NCI-H748 (cell line): ENCODE results near the gene IFITM2.
"Not testable (repeated sequence)": the region's sequence is repeated elsewhere in the genome, so short reads cannot be mapped to it uniquely, and the experiment has no call there.

Experiments used
- DNase-seq: peaks from one replicate; lab custom pipeline; 2025; ENCODE audit not compliant: unreplicated experiment; lab: John Stamatoyannopoulos, UW

The IFITM2 gene

DNA sequence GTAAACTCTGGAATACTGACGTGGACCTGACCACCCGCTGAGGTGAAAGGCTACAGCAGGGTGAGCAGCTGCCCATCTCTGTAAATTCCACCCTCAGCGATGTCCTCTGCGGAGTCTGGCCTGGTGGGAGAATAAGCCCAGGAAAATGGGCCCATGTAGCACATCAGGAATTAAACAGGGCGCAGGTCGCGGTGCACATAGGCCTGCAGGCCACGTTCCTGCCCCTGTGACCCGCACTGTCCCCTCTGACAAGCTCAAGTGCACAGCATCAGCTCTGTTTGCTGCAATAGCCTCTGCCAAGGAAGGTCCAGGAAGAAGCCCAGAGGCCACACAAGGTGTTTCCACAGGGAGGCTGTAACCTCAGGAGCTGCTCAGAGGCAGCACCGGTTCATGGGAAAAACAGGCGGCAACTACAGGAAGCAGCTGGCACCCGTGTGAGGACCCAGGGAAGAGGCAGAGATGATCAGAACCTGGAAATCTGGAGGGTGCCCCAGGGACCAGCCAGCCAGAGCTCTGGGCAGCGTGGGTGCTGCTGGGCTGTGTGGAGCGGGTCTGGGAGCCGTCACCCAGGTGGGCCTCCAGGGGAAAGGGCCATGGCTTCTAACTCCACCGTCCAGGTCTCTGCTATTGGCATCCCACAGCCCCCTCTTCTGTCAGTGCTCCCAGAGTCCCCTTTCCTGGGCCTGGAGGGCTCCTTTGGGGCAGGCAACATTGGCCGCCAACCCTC is 808 bp upstream of the IFITM2 start:
- DNase-seq = no peak

DNA sequence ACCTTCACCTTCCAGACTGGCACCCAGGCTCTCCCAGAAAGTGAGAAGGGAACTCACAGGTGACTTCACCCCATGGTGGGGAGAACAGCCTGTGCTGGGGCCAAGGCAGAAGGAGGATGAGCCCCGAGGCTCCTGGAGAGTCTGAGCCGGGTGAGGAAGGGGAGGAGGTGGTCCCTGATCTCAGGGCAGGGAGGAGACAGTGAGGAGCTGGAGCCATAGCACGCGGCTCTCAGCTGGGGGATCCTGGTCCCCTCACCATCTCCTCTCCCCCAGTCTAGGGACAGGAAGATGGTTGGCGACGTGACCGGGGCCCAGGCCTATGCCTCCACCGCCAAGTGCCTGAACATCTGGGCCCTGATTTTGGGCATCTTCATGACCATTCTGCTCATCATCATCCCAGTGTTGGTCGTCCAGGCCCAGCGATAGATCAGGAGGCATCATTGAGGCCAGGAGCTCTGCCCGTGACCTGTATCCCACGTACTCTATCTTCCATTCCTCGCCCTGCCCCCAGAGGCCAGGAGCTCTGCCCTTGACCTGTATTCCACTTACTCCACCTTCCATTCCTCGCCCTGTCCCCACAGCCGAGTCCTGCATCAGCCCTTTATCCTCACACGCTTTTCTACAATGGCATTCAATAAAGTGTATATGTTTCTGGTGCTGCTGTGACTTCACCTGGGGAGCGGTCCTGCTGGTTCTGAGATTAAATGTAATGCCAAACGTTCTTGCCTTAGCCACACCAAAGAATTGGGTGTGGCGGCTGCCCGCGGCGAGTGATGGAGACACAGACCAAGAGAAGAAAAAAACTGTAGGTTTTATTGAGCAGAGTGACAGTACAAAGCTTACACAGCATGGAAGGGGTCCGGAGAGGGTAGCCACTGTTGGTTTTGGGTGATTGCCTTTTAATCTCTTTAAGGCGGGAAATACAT is 1.4 kb downstream of the IFITM2 start:
- not testable (repeated sequence) for DNase-seq

DNA sequence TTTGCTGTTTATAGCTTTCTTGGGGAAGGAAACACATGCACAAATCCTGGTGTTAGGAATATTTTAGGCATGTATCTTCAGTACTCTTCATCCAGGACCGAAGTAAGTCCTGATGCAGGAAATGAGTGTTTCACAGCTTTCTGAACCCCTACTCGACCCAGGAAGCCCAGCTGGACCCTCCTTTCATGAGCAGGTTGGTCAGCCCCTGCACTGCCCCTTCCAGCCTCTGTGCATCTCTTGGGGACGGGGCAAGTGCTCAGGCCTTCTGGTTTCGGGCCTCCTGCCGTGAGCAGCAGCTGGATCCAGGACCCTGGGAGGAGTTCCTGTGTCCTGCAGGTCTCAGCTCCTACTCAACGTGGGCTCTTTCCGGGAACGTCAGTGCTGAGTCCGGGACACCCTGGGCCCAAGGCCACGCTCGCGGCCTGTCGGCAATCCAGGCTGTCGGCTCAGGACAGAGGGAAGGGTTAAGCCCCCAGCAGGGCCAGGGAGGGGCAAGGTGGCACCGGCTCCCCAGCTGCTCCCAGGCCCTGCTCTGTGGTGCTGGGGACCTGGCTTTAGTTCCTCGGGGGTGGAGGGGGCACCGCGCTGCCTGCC is 2.5 kb downstream of the IFITM2 start:
- not testable (repeated sequence) for DNase-seq

DNA sequence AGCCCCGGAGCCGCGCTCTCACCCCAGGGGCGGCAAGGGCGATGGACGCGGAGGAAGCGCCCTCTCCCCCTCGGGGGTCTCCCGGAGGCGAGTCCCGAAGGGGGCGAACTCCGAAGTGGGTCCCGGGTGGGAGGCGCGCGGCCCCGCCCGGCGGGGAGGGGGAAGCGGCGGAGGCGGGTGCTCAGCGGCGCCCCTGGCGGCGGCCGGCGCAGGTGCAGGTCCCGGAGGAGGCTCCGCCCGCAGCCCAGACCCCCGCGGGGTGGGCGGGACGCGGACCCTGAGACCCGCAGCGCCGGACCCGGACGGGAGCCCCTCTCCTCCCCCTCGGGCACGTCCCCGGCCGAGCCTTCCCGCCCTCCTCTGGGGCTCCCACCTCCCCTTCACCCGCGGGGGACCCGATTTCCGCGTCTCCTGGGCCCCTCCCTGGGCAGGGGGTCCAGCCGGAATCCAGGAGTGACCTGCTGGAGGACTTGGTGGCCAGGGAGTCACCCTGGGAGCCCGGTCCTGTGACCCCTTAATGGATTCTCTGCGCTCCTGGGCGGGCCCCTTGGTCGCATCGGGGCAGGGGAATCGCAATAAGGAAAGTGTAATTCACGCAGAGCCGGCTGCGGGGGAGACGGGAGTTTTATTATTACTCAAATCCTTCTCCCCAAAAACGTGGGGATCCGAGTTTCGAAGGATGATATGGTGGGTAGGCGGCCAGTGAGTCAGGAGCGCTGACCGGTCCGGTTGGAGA is 3.6 kb downstream of the IFITM2 start:
- not testable (repeated sequence) for DNase-seq

DNA sequence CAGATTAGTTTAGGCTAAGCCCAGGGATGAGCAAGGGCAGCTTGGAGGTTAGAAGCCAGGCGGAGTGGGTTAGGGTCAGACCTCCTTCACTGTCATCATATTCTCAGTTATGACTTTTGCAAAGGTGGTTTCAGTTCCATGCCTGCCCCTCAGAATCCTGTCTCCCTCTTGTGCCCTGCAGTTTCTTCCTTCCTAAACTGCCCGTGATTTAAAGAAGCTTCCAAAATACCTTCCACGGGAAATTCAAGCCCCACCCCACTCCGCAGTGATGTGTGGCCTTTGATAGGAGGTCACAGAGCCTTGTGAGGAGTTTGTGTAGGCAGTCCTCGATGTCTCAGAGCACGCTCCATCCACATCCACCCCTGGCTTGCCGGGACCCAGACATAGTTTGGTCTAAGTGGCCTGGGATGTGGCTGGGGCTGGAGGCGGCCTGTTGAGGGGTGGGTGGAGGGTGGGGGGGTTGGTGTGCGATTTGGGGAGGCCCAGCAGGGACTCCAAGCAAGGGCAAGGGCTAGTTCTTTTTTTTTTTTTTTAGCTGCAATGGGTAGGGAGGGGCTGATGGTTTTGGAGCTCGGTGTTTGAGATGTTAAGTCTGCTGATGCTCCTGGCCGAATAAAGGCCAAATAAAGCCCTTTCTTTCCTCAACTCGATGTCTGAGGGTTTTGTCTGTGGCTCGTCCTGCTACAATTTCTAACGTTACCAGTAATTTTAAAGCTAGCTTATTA is 4.6 kb downstream of the IFITM2 start:
- no peak for DNase-seq

DNA sequence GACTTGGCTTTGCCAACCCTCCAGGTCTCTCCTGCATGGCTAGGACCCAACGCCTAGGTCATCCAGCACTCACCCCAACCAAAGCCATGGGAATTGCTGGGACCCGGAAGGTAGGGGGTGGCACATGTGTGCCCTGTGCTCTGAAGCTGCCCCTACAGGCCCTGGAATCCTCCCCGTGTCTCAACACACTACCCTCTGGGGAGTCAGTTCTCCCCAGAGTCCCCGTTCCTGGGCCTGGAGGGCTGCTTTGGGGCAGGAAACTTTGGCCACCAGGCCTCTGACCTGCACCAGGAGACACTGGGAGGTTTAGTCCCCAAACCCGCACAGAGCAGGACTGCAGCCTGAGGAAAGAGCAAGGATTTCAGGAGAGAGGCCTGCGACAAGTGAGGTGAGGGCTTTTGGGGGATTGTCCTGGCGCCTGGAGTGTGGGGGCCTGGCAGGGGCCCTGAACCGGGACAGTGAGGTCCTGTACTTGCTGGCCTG is 5.7 kb downstream of the IFITM2 start:
- DNase-seq = no peak

DNA sequence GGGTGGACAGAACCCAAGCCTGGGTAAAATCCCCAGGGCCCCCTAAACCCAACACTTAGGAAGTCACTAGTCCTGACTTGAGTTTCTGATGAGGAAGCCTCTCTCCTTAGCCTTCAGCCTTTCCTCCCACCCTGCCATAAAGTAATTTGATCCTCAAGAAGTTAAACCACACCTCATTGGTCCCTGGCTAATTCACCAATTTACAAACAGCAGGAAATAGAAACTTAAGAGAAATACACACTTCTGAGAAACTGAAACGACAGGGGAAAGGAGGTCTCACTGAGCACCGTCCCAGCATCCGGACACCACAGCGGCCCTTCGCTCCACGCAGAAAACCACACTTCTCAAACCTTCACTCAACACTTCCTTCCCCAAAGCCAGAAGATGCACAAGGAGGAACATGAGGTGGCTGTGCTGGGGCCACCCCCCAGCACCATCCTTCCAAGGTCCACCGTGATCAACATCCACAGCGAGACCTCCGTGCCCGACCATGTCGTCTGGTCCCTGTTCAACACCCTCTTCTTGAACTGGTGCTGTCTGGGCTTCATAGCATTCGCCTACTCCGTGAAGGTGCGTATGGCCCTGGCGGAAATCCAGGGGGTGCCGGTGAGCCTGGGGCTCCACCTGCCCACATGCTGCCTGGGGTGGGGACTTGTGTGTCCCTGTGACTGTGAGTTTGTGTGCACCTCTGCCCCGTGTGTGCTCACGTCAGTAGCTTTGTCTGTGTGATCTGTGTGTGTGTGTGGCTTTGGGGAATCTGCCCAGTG is 6.4 kb downstream of the IFITM2 start, which contains the start of gene IFITM1:
TSS of gene IFITM1 (plus strand) at position 254 of the 767 bp plus-strand sequence. CDS start at position 385, 131 bp downstream.
- DNase-seq = no peak

DNA sequence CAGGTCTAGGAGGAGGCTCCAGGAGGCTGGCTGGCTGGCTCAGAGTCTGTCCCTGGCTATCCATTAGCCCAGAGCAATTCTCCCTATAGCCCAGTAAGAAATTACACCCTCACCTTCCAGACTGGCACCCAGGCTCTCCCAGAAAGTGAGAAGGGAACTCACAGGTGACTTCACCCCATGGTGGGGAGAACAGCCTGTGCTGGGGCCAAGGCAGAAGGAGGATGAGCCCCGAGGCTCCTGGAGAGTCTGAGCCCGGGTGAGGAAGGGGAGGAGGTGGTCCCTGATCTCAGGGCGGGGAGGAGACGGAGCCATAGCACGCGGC is 6.9 kb downstream of the IFITM2 start:
- not testable (repeated sequence) for DNase-seq

DNA sequence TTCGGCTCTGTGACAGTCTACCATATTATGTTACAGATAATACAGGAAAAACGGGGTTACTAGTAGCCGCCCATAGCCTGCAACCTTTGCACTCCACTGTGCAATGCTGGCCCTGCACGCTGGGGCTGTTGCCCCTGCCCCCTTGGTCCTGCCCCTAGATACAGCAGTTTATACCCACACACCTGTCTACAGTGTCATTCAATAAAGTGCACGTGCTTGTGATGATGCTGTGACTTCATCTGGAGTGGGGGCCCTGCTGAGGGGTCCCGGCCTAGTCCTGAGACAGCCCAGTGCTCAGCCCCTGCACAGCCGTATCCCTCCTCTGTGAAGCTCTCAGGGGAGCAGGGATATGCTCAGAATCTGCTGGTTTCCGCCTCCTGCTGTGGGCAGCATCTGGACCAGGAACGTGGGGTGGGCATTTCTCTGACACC is 7.5 kb downstream of the IFITM2 start:
- no peak for DNase-seq

DNA sequence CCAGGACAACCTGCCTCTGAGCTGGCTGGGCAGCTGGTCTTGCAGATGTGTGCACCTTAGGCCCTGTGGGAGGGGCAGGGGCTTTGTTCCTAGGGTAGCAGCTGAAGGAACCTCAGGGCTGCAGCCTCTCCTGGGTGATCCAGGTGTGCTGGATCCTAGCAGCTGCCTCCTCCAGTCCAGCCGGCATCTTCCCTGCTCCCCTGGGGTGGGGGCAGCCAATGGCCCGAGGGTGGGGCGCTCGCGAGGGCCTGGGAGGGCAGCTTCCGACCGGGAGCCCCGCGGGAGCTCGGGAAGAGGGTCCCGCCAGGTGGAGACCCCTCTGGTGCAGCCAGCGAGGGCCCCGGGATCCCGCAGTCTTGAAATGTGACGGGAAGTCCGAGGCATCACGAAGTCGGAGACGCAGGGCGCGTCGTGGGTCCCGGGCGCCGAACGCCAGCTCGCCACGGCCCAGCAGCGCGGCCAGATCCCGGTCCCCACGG is 7.9 kb downstream of the IFITM2 start:
- DNase-seq = no peak

DNA sequence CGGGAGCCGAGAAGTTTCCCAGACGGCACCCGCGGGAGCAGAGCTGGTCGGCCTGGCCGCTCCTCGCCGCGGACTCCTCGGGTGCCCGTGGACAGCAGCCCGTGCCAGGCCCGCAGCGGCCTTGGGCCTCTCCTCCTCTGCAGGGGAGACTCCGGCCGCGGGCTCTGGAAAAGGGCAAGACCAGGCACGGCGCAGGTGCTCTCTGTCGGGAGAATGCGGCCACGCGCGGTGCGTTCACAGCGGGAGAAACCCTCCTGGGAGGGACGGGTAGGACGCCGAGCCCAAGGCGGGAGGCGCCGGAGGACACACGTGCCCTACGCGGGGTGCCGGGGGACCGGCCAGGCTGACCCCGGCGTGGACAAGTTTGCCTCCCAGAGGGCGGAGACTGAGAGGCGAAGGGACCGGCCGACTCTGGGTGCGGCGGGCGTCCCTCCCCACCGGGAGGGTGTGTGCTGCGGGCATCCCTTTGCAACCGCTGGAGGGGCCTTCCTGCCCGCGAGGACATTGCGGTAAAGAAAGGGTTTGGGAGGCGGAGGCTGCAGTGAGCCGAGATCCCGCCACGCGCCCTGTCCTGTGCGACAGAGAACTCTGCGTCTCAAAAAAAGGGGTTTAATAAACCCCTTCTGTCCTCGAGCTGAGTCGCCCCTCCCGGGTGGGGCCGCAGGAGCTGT is 8.6 kb downstream of the IFITM2 start:
- DNase-seq = no peak

DNA sequence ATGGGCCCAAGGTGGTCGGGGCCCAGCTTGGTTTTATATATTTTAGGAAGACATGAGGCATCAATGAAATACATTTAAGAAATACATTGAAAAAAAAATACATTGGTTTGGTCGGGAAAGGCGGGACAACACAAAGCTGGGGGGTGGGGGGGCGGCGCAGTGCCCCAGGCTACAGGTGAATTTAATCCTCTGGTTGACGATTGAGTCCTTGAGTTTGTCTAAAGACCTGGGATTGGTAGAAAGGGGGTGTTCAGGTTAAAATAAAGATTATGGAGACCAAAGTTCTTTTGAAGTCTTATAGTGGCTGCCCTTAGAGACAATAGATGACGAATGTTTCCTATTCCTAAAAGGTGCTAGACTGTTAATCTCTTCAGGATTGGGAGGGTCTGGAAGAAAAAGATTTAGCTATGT is 9.3 kb downstream of the IFITM2 start:
- no peak for DNase-seq

DNA sequence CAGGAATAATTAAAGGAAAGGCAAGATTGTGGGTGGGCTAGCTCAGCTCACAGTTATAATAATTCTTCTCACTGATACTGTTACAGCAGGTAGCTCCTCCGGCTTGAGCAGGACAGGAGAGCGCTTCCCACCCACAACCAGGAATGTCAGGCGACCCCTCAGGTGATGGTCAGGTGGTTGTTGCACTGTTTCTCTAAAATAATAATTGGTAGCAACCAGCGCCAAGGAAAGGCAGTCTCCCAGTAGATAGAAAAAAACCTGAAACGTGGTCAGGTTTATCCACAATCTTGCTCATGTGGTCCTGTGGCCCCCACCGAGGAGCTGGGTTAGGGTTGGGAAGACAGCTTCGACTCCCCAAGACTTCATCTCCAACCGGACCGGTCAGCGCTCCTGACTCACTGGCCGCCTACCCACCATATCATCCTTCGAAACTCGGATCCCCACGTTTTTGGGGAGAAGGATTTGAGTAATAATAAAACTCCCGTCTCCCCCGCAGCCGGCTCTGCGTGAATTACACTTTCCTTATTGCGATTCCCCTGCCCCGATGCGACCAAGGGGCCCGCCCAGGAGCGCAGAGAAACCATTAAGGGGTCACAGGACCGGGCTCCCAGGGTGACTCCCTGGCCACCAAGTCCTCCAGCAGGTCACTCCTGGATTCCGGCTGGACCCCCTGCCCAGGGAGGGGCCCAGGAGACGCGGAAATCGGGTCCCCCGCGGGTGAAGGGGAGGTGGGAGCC is 10.2 kb downstream of the IFITM2 start:
- DNase-seq = not testable (repeated sequence)

DNA sequence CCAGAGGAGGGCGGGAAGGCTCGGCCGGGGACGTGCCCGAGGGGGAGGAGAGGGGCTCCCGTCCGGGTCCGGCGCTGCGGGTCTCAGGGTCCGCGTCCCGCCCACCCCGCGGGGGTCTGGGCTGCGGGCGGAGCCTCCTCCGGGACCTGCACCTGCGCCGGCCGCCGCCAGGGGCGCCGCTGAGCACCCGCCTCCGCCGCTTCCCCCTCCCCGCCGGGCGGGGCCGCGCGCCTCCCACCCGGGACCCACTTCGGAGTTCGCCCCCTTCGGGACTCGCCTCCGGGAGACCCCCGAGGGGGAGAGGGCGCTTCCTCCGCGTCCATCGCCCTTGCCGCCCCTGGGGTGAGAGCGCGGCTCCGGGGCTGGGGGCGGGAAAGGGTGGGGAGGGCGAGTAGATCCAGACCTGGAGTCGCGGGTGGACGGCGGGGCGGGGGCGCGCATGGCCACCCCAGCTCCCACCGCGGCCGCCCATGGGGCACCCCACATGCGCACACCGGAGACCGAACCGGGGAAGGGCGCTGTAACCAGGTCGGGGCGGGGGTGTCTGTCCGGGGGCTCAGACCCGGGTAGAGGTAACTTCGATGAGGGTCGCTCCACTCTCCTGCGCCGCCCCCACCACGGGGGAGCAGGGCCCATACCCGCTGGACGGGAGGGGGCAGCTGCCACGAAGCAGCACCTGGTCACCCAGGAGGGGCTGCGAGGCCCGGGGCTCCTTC is 10.9 kb downstream of the IFITM2 start:
- not testable (repeated sequence) for DNase-seq

DNA sequence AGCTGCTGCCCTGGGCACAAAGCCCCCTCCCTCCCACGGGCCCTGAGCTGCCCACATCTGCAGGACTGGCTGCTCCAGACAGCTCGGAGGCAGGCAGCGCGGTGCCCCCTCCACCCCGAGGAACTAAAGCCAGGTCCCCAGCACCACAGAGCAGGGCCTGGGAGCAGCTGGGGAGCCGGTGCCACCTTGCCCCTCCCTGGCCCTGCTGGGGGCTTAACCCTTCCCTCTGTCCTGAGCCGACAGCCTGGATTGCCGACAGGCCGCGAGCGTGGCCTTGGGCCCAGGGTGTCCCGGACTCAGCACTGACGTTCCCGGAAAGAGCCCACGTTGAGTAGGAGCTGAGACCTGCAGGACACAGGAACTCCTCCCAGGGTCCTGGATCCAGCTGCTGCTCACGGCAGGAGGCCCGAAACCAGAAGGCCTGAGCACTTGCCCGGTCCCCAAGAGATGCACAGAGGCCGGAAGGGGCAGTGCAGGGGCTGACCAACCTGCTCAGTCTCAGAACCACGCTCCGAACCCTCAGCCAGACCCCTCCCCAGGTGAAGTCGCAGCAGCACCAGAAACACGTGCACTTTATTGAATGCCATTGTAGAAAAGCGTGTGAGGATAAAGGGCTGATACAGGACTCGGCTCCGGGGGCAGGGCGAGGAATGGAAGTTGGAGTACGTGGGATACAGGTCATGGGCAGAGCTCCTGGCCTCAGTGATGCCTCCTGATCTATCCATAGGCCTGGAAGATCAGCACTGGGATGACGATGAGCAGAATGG is 11.7 kb downstream of the IFITM2 start:
- DNase-seq = not testable (repeated sequence)

DNA sequence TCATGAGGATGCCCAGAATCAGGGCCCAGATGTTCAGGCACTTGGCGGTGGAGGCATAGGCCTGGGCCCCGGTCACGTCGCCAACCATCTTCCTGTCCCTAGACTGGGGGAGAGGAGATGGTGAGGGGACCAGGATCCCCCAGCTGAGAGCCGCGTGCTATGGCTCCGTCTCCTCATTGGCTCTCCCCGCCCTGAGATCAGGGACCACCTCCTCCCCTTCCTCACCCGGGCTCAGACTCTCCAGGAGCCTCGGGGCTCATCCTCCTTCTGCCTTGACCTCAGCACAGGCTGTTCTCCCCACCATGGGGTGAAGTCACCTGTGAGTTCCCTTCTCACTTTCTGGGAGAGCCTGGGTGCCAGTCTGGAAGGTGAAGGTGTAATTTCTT is 12.3 kb downstream of the IFITM2 start:
- DNase-seq = not testable (repeated sequence)

DNA sequence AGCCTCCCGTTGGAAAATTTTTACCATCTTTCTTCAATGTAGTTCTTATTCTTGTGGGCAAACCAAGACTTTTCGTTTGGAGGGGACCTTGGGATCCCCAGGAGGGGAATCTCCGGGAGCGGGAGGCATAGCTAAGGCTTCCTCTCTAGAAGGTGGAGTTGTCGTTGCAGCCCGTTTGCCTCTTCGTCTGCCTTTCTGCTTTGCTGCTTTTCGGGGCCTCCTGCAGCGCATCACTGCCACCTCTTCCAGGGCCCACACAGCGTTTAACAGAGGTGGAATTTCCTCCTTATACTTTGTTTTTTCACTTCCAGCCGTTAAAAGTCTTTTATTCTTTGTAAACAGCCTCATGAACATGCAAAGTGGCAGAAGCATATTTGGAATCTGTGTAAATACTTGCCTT is 16.5 kb downstream of the IFITM2 start:
- DNase-seq = no peak
